ENCODE measurements around the gene GMEB2.
"Not testable (repeated sequence)": the region's sequence is repeated elsewhere in the genome, so short reads cannot be mapped to it uniquely, and the experiment has no call there.

GMEB2 gene

DNA sequence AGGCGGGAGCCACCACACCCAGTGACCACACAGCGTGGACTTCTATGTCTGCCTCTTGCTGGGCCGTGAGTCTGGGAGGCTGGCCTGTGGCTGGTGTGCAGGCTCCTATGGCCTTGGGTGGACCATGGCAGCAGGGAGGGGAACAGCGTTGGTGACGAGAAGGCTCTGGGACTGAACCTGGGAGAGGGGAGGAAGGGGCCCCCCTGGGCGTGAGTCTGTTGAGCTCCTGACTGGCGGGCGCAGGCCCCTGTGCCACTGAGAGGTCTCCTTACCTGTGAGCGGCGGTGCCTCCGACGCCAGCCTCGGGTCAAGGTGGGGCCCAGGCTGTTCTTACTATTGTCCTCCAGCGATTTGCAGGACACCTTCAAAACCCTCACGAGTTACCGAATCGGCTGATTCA is 40.1 kb downstream of the GMEB2 start:
- DNase-seq: no peak

DNA sequence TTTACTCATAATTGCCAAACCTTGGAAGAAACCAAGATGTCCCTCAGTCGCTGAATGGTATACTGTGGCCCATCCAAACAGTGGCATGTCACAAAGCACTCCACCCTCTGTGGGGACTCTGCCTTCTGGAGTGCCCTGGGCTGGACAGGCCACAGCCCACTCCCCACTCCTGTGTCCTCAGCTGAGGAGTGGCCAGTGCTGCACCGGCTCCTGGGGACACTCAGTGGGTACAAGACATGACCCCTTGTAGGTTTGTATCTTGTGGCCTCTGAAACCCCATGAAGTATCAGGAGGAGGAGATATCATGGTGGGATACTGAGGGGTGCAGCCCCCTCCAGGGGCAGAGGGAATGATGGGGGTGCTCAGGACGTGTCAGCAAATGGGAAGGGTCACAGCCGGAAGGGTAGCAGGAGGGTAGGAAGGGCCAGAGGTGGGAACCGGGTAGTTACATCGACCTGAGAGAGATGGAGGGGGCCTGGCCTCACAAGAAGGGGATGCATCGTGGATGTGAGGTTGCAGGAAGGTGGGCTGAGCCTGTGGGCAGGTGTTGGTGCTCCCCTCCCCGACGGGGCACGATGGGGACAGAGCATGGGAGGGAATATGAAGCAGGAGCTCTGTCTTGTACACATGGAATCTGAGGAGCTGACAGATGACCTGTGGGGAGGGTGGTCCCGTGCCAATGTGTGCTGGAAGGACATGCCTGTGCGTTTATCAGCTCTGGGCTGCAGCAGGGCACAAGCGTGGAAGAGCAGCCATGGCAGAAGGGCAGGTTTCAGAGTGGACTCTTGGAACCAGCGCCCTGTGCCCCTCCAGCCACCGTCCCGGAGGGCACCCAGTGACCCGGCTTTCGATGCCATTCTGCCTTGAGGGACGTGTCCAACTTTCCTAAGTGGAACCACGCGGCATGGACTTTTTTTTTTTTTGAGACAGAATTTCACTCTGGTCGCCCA is 41.0 kb downstream of the GMEB2 start:
- DNase-seq: no peak

DNA sequence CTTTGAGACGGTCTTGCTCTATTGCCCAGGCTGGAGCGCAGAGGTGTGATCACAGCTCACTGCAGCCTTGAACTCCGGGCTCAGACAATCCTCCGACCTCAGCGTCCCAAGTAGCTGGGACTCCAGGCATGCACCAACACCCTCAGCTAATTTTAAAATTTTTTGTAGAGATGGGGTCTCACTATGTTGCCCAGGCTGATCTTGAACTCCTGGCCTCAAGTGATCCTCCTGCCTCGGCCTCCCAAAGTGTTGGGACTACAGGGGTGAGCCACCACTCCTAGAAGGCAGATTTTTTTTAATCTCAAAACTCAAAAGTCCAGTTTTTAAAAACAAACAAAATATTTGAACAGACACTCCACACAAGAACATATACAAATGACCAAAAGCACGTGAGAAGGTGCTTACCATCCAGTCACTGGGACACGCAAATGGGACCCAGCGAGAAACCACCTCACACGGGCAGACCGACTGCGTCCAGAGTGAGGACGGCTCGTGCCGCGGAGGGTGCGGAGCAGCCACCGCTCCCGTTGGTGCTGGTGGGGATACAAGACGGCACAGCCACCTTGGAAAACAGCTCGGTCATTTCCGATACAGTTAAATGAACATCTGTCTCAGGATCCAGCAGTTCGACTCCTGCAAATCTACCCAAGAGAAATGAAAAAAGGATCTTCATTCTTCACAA is 44.4 kb downstream of the GMEB2 start:
- DNase-seq: no peak

DNA sequence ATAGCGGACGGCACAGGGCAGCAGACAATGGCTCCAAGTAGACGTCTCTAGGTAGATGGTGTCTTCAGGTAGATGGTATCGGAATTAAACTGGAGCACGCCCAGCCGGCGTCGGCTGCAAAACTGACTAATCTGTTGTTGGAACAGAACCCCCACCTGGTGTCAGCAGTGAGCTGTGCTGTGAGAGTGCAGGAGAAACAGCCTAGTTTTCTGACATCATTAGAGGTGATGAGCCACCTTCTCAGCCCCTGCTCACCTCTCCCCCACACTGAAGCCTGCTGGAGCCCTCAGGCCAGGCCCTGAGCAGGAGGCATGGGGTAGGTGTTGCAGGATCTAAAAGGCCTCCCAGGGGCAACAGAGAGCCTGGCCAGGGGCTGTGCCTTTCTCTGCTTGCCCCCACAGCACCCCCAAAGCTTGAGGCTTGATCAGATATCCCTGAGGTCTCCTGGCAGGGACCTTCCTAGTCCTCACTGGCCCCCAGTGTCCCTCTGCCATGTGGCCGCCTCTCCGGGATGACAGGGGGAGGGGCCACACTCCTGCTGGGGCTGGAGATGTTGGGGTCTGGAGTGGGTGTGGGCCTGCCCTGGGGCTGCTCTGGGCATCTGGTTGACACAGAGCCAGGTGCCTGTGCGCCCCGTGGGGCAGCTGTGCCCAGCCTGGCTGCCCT is 46.0 kb downstream of the GMEB2 start:
- DNase-seq: no peak

DNA sequence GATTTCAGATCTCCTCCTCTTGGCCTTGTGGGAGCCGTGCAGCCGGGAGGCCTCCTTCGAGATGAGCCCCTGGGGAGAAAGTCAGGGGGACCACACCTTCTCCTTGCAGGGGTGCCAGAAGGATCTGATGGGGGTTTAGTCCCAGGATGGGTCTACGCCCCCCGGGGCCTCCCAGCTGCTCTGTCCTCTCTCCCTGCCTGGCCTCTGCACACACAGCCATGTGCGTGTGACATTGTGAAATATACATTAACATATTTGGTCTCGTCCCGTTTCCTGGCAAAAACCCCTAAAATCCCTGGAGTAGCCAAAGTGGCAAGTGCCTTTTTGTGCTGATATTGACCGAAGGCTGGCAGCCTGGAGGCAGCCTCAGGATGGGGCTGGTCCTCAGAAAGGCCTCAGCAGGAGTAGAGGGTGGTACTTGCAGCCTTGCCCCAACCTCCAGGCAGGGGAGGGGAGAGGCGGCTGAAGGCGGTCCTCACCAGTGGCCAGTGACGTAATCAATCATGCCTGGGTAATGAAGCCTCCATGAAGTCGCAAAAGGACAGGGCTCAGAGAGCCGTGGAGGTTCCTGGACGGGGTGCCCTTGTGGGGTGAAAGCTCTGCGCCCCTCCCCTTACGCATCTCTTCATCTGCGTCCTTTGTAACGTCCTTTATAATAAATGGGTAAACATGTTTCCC is 47.7 kb downstream of the GMEB2 start:
- DNase-seq: no peak

DNA sequence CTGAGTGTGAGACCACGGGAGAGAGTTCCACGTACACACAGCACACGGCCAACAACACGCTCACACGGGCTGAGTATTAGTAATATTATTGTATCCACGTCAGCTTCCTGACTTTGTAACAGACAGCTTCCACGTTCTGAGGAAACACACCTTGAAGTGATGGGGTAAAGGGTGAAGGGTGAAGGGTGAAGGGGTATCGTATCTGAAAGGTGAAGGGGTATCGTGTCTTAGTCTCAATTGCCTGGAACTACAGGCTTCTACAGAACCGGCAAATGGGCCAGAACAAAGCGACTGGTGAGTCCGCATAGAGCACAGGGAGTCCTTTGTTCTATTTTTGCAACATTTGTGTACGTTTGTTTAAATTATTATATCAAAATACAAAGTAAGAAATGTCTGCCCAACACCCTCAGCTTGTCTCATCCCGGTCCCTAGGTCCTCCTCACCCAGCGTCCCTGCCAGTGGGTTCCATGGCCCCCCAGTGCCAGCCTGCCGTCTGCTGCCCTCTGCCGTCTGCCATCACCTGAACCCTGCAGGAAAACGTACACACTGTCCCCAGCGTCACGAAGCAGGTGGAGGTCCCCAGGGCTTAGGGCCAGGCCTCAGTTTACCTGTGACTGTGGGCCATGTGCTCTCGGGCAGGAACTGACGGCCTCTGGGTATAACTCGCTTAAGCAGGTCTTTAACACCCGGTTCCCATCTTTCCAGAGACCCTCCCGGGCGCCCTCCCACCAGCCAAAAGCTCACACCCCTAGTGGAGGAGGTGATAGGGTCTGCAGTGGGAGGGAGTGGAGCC is 48.5 kb downstream of the GMEB2 start:
- no peak for DNase-seq

DNA sequence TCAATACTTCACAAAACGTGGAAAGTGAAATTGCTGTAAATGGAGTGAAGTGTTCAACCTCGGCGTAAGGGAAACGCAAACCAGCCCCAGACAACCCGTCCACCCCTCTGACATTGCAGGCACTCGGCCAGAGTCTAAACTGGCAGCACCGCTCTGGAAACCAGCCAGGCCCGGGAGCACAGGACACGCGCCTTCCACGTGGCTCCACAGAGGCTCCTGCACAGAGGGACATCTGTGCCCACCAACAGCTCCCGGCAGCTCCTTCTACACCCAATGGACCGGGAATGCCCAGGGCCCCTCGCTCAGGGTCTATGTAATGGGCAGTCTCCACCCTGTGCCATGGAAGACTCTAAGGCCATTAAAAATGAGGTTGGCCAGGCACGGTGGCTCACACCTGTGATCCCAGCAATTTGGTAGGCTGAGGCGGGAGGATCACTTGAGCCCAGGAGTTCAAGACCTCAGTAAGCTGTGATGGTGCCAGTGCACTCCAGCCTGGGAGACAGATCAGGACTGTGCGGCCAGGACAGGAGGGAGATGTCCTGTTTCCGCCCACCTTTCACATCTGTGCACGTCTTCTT is 49.5 kb downstream of the GMEB2 start:
- DNase-seq: no peak

DNA sequence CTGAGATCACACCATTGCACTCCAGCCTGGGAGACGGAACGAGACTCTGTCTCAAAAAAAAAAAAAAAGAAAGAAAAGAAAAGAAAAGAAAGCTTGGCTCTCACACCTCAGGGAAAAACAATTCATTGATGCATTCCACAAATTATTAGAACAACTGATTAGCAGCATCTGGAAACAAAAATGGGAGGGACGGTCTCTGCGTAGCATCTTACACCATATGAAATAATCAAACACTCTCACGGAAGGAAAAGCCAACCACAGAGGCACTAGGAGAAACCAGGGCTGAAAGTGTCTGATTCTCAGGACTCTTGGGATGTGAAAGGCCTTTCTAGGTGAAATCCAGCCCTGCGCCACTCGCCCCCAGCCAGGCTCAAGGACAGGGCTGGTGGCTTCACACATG is 50.6 kb downstream of the GMEB2 start:
- DNase-seq: no peak

DNA sequence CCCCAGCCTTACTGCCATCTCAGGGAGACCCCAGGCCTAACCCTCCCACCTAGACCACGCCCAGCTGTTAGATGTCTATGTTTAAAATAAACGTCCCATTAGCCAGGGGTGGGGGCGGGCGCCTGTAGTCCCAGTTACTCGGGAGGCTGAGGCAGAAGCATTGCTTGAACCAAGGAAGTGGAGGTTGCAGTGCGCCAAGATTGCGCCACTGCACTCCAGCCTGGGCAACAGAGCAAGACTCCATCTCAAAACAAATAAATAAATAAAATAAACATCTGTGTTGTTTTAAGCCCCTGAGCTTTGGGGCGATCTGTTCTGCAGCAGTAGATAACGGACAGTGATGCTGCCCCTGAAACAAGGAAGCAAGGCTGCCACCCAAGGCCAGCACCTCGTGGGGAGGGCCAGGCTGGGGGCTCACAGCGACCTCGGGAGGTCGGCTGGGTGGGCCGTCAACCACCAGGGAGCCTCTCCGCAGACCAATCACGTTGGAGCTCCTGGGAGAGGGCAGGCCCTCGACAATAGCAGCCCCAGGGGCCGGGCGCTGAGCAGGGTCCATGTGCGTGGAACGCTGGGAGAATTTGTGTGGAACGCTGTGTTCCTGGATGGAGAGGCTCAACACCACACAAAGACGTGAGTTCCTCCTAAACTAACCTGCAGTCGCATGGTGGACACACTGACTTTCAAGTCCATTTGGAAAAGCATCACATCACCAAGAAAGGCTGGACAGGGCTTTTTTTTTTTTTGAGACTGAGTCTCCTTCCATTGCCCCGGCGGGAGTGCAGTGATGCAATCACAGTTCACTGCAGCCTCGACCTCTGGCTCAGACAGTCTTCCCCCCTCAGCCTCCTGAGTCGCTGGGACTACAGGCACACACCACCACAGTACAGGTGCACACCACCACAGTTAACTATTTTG is 51.8 kb downstream of the GMEB2 start:
- DNase-seq: no peak

DNA sequence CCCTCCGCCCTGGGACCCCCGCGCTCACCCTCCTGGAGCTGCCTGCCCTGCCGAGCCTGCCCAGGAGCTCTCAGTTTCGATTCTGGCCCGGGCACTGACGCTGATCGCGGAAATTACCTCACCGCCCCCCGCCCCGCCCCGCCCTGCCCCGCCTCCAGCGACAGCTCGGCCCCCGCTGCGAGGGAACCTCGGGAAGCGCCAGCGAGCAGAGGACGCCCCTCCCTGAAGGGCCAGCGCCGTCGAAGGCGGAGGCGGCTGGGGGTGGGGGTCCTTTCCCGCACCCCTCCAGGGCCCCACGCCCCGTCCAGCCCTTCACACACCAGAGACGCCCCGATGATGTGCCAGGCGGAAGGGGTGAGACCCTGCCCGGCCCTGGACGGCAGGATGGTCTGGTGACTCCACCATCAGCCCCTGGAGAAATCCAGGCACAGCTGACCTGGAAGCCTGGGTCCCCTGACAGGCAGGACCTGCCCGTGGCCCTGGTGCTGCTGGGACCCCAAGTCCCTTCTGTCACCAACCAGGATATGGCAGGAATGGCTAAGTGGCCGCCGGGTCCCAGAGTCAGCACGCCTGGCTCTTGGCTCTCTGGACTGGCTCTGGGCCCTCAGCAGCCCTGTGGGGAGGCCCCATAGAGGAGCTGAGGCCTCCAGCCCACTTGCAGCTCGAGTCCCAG is 52.6 kb downstream of the GMEB2 start, which contains the start of gene HELZ2:
TSS of gene HELZ2 (minus strand) at position 84 of the 673 bp plus-strand sequence. CDS start 1,854 bp downstream, outside the sequence.
- DNase-seq: peak; percentile 88

DNA sequence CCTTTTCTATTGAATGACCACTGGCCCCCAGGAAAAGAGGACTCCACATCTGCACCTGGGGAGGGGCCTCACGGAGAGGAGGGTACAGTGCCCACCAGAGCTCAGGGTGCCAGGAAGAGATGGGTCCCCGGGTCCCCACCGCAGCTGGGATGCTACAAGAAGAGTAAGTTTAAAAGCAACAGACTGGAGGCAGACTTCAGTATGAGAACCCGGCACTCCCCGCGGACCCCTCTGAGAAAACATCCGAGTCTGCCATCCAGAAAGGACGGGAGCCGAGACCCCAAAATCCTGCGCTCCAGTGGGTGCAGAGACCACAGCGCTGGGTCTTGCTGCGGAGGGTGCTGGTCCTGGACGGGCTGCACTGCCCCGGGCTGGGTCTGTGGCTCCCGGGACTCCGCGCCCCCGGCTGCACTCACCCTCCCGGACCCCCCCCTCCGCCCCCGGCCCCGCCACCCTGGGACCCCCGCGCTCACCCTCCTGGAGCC is 53.2 kb downstream of the GMEB2 start:
- no peak for DNase-seq

DNA sequence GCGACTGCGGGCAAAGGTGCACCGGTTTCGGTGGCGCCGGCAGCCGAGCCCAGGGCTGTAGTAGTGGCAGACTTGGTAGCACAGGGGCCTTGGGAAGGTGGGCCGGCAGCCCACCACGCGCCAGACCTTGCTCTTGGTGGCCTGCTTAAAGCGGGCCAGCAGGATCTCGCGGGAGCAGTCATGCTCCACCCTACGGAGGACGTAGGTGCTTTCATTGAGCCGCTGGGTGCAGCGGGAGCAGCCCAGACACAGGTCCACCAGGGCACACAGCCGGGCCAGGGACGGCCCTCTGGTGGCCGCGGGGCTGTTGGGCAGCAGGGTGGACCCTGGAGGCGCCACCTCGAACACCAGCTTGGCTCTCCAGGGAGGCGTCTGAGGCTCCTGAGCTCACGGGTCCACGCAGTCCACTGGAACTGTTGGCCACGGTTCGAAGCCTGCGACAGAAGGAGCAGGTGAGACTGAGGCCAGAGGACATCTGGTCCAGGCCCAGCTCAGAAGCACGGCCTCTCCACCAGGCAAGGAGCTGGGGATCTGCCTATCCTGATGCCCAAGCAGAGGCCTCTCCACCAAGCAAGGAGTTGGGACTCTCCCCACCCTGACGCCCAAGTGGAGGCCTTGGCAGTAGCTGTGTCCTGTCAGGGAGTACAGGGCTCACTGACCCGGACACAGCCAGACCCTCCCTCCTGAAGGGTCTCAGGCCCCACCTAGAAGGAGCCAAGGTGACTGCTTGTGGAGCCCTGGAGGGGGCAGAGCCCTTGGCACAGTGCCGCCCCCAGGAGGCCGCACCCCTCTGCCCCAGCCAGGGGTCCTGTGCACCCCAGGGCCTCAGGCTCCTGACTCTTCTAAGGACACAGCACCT is 53.9 kb downstream of the GMEB2 start:
- no peak for DNase-seq

DNA sequence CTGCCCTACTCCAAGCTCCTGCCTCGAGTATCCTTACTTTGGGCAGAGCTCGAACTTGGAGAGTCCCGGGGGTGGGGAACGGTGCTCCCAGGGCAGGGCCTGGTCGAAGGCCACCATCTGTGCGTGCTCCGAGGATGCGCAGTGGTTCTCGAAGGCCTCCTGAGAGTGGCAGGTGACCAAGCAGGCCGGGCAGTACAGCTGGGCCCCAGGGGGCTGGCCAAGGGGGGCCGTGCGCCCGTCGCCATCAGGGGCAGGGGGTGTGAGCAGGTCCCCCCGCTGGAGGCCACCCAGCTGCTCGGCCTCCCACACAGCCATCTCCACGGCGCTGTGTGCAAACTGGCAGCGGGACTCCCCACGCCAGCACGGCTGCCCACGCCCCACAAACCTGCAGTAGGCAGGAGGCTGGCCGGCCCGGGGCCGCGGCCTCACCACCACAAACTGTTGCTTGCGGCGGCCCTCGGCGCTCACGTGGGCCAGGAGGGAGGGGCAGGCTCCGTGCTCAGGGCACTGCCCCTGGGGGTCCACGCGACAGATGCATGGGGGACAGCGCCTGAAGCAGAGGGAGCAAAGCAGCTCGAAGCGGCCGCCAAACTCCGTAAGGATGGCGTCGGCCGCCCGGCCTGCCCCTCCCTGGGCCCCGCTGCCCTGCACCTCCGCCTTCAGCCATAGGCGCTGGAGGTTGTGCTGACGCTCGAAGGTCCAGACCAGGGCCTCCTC is 54.7 kb downstream of the GMEB2 start:
- no peak for DNase-seq

DNA sequence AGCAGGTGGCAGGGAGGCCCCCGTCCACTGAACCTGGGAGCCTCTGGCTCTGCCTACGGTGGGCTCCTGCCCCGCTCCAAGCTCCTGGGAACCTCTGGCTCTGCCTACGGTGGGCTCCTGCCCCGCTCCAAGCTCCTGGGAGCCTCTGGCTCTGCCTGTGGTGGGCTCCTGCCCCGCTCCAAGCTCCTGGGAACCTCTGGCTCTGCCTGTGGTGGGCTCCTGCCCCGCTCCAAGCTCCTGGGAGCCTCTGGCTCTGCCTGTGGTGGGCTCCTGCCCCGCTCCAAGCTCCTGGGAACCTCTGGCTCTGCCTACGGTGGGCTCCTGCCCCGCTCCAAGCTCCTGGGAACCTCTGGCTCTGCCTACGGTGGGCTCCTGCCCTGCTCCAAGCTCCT is 55.8 kb downstream of the GMEB2 start:
- not testable (repeated sequence) for DNase-seq

DNA sequence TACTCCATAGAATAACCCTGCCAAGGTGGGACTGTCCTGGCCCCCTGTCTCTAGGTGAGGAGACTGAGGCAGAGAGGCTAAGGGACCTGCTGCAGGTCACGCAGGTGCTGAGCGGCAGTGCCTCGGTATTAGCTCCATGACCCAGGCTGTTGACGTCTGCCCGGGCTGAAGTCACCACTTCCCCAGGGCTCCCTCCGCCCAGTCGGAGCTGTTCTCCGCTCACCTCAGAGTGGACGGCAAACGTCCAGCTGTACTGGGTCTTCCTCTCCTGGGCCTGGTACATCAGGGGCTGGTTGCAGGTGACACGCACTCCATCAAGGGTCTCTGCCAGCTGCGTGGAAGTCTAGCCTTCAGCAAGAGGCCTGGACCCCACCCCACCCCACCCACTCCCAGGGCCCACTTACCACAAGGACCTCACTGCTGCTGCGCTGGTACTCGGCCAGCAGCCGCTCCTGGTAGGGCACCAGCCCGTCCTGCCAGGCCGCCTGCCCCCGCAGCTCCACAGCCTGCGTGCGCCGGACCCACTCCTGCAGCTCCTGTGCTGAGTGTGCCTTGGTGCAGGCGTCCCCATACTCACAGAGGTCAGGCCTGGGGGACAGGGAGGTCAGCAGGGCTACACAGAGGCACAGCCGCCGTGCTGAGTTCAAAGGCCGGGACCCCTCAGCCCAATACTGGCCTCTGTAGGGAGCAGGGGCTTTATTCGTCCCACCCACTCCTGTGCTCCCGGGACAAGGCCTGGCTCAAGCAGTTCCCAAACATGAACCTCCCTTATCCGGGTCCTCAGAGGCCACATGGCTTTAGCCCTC is 56.4 kb downstream of the GMEB2 start:
- no peak for DNase-seq

DNA sequence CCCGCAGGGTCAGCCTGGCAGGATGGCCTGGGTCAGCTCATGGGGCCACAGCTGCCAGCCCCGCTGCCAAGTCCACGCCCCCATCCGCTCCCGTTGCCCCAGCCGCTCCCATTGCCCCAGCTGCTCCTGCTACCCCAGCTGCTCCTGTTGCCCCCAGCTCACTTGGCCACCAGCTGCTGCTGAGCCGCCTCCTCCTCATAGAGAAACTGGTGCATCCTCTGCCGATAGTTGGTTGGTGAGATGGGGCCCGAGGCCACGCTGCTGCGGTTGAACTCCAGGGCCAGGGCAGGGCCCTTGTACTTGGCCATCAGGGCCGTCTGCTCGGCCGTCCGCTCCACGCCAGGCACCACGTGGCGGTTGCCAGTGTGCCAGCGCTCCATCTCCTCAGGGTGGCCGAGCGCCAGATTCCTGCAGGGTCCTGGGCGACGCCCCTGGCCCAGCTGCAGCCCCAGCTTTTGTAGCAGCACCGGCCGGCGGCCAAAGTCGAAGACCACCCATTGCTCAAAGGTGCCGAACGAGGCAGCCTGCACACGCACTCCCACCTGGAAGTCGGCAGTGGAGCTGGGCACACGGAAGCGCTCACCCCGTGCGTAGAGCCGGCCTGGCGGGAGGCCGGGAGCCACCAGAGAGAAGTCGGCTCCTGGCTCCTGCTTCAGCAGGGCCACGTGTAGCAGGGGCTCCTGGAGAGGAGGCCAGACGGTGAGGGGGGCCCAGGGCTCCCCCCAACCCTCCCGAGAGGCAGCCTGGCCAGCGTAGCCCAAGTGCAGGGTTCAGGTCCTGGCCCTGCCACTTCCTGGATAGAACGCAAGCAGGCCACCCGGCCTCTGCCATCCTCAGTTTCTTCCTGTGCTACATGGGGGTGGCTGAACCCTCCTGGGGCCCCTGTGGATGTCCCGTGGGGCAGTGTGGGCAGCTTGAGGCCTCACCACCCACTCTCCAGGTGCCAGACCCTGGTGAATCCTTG is 57.6 kb downstream of the GMEB2 start:
- no peak for DNase-seq

Measured in left hindlimb (tissue), 1 donor.